GM19324 (cell line): Measurements from ENCODE around the gene CYP26A1.

Experiments
- ATAC-seq: cut with Tn5 transposase; IDR thresholded peaks from one replicate; pipeline ENCODE4 v1.9.1; 2021; ENCODE audit warnings: mild to moderate bottlenecking, moderate library complexity; ENCODE audit not compliant: unreplicated experiment, low FRiP score

CYP26A1 gene

GRCh38 chr10:93073539-93074146 lies at the start of gene CYP26A1:
CYP26A1 (plus strand) TSS chr10:93073893; CDS start chr10:93073935, 42 bp downstream.
- ATAC-seq: no peak

GRCh38 chr10:93026072-93026471 lies 47.6 kb upstream of the CYP26A1 start:
- ATAC-seq: no peak

GRCh38 chr10:93027508-93027907 lies 46.2 kb upstream of the CYP26A1 start:
- ATAC-seq: no peak

GRCh38 chr10:93028883-93029282 lies 44.8 kb upstream of the CYP26A1 start:
- no peak for ATAC-seq

- ATAC-seq: no peak
Observed at GRCh38 chr10:93030409-93030808, 43.3 kb upstream of the CYP26A1 start.

GRCh38 chr10:93032105-93032808 lies 41.4 kb upstream of the CYP26A1 start:
- ATAC-seq: no peak

- no peak for ATAC-seq
Observed at GRCh38 chr10:93032809-93033137, 40.9 kb upstream of the CYP26A1 start.

GRCh38 chr10:93034426-93034825 lies 39.3 kb upstream of the CYP26A1 start:
- ATAC-seq: no peak

GRCh38 chr10:93039110-93039509 lies 34.6 kb upstream of the CYP26A1 start:
- no peak for ATAC-seq

- no peak for ATAC-seq
Observed at GRCh38 chr10:93039721-93040120, 34.0 kb upstream of the CYP26A1 start.

GRCh38 chr10:93054486-93054885 lies 19.2 kb upstream of the CYP26A1 start:
- ATAC-seq: no peak

GRCh38 chr10:93058139-93058538 lies 15.6 kb upstream of the CYP26A1 start:
- no peak for ATAC-seq

GRCh38 chr10:93059975-93060886 lies 13.5 kb upstream of the CYP26A1 start, which contains the start of gene CYP26C1:
CYP26C1 (plus strand) TSS chr10:93060798; CDS start chr10:93061264, 466 bp downstream.
- no peak for ATAC-seq

GRCh38 chr10:93060887-93061593 lies 12.7 kb upstream of the CYP26A1 start:
- ATAC-seq: no peak

- ATAC-seq: no peak
Observed at GRCh38 chr10:93061594-93062513, 11.8 kb upstream of the CYP26A1 start.

- ATAC-seq: no peak
Observed at GRCh38 chr10:93062514-93063143, 11.1 kb upstream of the CYP26A1 start.

GRCh38 chr10:93063144-93063976 lies 10.3 kb upstream of the CYP26A1 start:
- ATAC-seq: no peak

GRCh38 chr10:93063977-93064660 lies 9.6 kb upstream of the CYP26A1 start:
- ATAC-seq: no peak
